Ovary (tissue), 3 donors: ENCODE results near the gene TBATA.
"Not testable (repeated sequence)": the region's sequence is repeated elsewhere in the genome, so short reads cannot be mapped to it uniquely, and the experiment has no call there.

Source experiments
- CTCF ChIP-seq, 3 donors: fragments of 450-650 bp in 2 of 3; fragments of 200-600 bp in 1 of 3; IDR thresholded peaks; one replicate each; pipeline versions ENCODE4 v1.5.1 to v1.8.0; 2016 to 2022; ENCODE audit warnings: antibody characterized with exemption in 3 of 3, mild to moderate bottlenecking in 1 of 3
- EP300 ChIP-seq: sonication (generic); formaldehyde crosslinking; IDR thresholded peaks from one replicate; pipeline ENCODE4 v1.6.1; 2017; ENCODE audit warnings: antibody characterized with exemption
- POLR2A ChIP-seq: fragments of 450-650 bp; IDR thresholded peaks from one replicate; pipeline ENCODE4 v1.6.1; 2017; ENCODE audit warnings: antibody characterized with exemption, mild to moderate bottlenecking, moderate library complexity
- donor health status: DM: no; HTN: no; CAD: no.

GRCh38 chr10:70768026-70768685 lies 17.0 kb downstream of the TBATA start:
- TF ChIP-seq CTCF (IDR thresholded peaks at IDR 0.05); EP300; POLR2A: not testable (repeated sequence)
